Large intestine (tissue), 3 donors: ENCODE measurements around the gene SH2D4B. TPM values are rescaled to one million over a fixed set of nuclear protein-coding genes. Genes with fewer than 3 reads are reported as not detected.

ENCODE experiments used
- DNase-seq, 2 donors: peaks; one replicate each; pipeline versions ENCODE4 v3.0.0 to v3.0.0-alpha.2; 2013
- H3K27ac ChIP-seq: one replicate; pipeline ENCODE4 v1.5.1; 2013; ENCODE audit warnings: low read length
- H3K27me3 ChIP-seq: 2 replicates; pipeline ENCODE4 v1.6.1; 2013; ENCODE audit warnings: low read length; ENCODE audit not compliant: control insufficient read depth, insufficient read depth
- H3K36me3 ChIP-seq: 2 replicates; pipeline ENCODE4 v1.6.1; 2013; ENCODE audit warnings: low read length; ENCODE audit not compliant: control insufficient read depth, insufficient read depth
- H3K4me1 ChIP-seq: one replicate; pipeline ENCODE4 v1.6.1; 2013; ENCODE audit warnings: low read length; ENCODE audit not compliant: control insufficient read depth, insufficient read depth
- H3K4me3 ChIP-seq: one replicate; pipeline ENCODE4 v1.5.1; 2013; ENCODE audit warnings: low read length
- H3K9me3 ChIP-seq: one replicate; pipeline ENCODE4 v1.6.1; 2013; ENCODE audit warnings: mild to moderate bottlenecking, low read depth, low read length, moderate library complexity; ENCODE audit not compliant: control insufficient read depth
- WGBS: methylation state at CpG from one replicate; pipeline ENCODE4 v1.1.5; 2013; ENCODE audit warnings: low lambda C conversion rate; ENCODE audit not compliant: insufficient coverage; 5-methylcytosine and 5-hydroxymethylcytosine counted together
- polyA plus RNA-seq: library from polyadenylated mRNA; unstranded; fragments of 120-200 nt; gene quantifications from one replicate; pipeline ENCODE4 v1.2.1, GENCODE V29; 2013

Gene SH2D4B
- polyA plus RNA-seq, 1 donor, result 0.01 TPM

DNA sequence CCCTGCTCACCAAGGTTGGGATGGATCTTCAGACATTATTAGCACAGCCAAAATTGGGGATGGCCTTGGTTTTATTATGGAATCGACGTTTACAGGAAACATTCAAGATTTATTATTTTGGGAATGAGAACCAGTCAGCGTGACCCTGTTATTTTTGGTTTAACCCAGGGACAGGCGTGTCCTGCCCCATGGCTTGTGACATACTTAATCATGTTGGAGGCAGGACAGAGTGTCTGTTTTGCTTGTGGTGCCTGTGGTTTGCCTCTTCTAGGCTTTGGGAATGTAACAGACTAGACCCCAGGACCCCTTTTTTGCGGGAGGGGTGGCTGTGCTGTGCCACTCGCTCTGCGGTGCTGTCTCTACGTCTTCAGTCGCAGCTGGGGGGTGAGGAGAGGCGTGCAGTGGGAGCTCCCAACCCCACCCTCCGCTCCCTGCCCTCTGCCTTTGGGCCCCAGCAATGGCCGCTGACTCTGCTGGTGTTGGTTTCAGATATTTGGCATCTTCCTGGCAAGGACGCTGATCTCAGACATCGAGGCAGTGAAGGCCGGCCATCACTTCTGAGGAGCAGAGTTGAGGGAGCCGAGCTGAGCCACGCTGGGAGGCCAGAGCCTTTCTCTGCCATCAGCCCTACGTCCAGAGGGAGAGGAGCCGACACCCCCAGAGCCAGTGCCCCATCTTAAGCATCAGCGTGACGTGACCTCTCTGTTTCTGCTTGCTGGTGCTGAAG, 20.1 kb upstream of the SH2D4B start:
- Histone ChIP-seq H3K4me1 (no peaks in the 10 kb centered on the region), H3K27me3 (no peaks in the 10 kb centered on the region), H3K36me3 (peaks cover 84% of the 10 kb centered on the region), H3K9me3 (no peaks in the 10 kb centered on the region), H3K27ac (no peak overlapping the region), H3K4me3 (no peak overlapping the region)
- DNase-seq, result no peak
- no CpG with 5 or more reads among the region's 21 CpGs for WGBS

DNA sequence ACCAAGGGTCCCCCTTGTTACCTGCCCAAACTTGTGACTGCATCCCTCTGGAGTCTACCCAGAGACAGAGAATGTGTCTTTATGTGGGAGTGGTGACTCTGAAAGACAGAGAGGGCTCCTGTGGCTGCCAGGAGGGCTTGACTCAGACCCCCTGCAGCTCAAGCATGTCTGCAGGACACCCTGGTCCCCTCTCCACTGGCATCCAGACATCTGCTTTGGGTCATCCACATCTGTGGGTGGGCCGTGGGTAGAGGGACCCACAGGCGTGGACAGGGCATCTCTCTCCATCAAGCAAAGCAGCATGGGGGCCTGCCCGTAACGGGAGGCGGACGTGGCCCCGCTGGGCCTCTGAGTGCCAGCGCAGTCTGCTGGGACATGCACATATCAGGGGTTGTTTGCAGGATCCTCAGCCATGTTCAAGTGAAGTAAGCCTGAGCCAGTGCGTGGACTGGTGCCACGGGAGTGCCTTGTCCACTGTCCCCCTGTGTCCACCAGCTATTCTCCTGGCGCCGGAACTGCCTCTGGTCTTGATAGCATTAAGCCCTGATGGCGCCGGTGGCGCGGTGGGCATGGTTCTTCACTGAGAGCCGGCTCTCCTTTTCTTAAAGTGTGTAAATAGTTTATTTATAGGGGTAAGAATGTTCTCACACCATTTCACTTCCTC, 19.4 kb upstream of the SH2D4B start:
- no peak overlapping the region for H3K4me3 ChIP-seq
- H3K9me3 ChIP-seq, result no peaks in the 10 kb centered on the region
- no peaks in the 10 kb centered on the region for H3K27me3 ChIP-seq
- no peaks in the 10 kb centered on the region for H3K4me1 ChIP-seq
- H3K27ac ChIP-seq, result no peak overlapping the region
- H3K36me3 ChIP-seq, result peaks cover 77% of the 10 kb centered on the region
- WGBS, result no CpG with 5 or more reads among the region's 17 CpGs
- DNase-seq, result no peak

DNA sequence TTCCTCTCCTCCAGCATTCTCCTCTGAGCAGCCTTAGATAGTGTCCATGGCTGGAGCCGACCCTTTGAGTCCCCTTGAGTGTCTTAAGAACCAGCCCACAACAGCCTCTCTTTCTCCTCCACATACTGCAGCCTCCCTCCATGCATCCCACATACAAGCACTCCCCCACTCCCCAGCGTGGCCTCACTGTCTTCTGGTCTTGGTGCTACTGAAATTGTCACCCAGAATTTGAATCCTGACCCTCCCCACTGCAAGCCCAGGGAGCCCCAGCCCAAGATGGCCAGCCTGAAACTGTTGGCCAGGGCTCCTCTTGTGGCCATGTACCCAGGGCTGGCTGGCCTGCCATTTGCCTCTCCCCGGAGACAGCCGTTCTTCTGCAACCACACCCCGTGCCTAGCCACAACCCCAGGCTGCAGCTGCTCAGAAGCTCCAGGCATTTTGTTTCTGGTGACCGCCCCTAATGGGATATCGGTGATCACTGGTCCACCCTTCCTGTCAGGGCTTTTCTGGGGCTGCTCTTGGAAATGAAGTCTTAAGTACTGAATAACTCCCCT, 18.8 kb upstream of the SH2D4B start:
- no peak overlapping the region for H3K27ac ChIP-seq

DNA sequence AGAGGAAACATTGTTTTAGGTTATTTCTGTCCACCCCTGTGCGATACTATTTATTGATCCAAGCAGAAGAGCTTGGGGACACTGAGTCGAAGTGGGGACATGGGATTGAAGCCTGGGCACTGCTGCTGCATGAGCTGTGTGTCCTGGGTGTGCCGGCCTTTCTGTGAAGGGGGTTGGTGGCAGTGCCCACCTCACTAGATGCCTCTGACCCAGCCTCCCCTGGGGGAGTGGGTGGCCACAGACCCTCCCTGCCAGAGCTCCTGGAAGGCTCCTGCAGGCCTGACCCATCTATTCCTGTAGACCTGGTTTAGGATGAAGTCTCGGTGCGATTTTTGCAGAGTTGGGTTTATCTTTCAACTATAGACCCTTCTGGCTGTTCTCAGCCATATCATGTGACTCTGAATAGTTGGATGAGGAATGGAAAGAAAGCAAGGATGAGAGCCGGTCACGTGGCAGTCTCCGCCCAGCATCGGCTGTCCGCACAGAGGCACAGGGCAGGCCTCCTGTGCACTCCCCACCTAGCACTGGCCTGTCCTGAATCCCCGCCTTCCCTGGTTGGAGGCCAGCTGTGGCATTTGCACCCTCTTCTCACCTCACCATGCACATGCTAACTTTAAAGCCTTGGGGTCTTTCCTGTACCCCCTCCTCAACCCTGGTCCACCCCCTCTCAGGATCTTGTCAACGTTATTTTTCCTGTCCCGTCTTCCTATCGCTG, 17.6 kb upstream of the SH2D4B start:
- H3K36me3 ChIP-seq, result peaks cover 59% of the 10 kb centered on the region
- H3K27ac ChIP-seq, result no peak overlapping the region
- H3K4me1 ChIP-seq, result peaks cover 3% of the 10 kb centered on the region
- no peak for DNase-seq
- no peak overlapping the region for H3K4me3 ChIP-seq
- no peaks in the 10 kb centered on the region for H3K9me3 ChIP-seq
- no peaks in the 10 kb centered on the region for H3K27me3 ChIP-seq
- WGBS, result 81% methylated on average over 3 of the region's 14 CpGs

More for the DNA sequence above, 18.8 kb upstream of the SH2D4B start:
- WGBS, result no CpG with 5 or more reads among the region's 7 CpGs
- no peak overlapping the region for H3K4me3 ChIP-seq
- peaks cover 71% of the 10 kb centered on the region for H3K36me3 ChIP-seq
- DNase-seq, result no peak
- H3K4me1 ChIP-seq, result peaks cover under 1% of the 10 kb centered on the region
- H3K27me3 ChIP-seq, result no peaks in the 10 kb centered on the region
- H3K9me3 ChIP-seq, result no peaks in the 10 kb centered on the region

DNA sequence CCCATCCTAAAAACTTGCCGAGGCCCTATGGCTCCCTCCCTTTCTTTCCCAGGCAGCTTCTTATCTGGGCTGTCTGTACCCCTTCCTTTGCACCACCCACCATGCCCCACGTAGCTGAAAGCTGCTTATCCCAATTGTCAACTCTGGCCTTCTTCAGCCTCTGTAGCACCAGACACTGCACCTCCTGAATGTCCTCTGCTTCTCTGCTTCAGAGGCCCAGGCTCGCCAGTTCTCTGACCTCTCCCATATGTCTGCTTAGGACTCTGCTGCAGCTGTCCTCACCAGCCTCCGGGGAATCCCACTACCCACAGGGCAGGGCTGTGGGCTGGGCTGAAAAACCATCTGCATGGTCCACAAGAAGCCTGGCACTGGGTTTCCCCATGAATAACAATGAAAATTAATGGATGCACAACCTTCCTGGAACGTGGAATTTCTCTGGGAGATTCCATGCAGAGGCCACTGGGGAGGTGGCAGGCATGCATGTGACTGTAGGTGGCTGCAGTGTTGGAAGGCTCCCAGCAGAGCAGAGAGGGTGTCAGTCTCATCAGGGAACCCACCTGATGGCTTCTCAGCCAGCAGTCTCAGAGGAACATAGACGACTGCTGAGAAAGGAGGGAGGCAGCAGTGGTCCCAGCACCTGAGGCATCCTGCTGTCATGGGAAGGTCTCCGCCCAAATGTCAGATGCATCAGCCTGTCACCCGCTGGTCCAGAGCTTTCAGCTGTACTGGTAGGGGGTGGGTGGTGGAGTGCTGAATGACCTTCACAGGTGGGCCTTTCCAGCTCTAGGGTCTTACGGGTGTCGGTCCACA, 16.8 kb upstream of the SH2D4B start:
- WGBS, result 100% methylated on average over 1 of the region's 10 CpGs
- Histone ChIP-seq H3K9me3 (no peaks in the 10 kb centered on the region), H3K4me1 (peaks cover 3% of the 10 kb centered on the region), H3K27me3 (no peaks in the 10 kb centered on the region), H3K36me3 (peaks cover 52% of the 10 kb centered on the region), H3K27ac (no peak overlapping the region), H3K4me3 (no peak overlapping the region)
- DNase-seq, result no peak

DNA sequence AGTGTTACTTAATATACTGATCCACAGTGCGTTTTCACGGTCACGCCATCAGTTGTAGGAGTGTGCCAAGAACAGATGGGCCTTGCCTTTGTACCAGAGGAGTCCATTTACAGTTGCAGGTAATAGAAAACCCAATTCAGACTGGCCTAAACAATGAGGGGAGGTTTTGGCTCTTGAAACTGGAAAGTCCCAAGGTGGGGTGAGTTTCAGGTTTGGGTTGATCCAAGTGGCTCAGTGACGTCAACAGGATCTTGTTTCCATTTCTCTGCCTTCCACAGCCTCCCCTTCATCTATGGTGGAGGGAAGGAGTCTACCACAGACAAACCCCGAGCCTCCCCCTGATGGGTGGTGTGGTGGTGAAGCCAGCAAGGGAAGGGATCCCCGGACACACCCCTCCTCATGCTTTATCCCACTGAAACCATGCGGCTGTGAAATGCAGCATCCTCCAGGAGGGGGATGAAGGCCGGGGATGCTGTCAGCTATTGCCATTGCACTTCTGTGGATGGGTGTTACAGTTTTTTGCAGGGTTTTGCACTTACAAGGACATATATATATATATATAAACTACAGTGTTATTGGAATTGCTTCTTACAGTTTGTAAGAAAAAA, 14.8 kb upstream of the SH2D4B start:
- H3K4me3 ChIP-seq, result no peak overlapping the region
- WGBS, result no CpG with 5 or more reads among the region's 8 CpGs
- peaks cover 3% of the 10 kb centered on the region for H3K4me1 ChIP-seq
- DNase-seq, result no peak
- no peak overlapping the region for H3K27ac ChIP-seq
- H3K27me3 ChIP-seq, result no peaks in the 10 kb centered on the region
- H3K9me3 ChIP-seq, result no peaks in the 10 kb centered on the region
- H3K36me3 ChIP-seq, result peaks cover 34% of the 10 kb centered on the region

DNA sequence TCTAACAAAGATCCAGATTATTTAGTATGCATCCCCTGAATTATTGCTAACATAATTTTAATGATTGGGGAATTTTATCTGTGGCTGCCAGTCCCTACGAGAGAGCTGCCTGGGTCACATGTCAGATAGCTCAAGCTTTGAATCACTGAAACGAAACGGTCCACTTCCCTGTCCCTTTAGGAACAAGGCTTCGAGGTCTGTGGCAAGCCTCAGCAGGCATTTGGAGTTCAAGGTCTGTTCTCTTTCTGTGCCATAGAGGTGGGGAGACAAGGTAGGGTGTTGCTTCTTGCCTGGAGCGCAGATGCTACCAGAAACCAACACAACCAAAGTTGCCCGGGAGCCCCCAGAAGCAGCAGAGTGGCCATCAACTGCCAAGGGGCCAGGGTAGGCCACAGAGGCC, 13.9 kb upstream of the SH2D4B start:
- H3K4me1 ChIP-seq, result peaks cover 3% of the 10 kb centered on the region
- no peak overlapping the region for H3K27ac ChIP-seq
- no peaks in the 10 kb centered on the region for H3K27me3 ChIP-seq
- peaks cover 25% of the 10 kb centered on the region for H3K36me3 ChIP-seq
- no peak for DNase-seq
- H3K9me3 ChIP-seq, result no peaks in the 10 kb centered on the region
- WGBS, result no CpG with 5 or more reads among the region's 6 CpGs
- no peak overlapping the region for H3K4me3 ChIP-seq

DNA sequence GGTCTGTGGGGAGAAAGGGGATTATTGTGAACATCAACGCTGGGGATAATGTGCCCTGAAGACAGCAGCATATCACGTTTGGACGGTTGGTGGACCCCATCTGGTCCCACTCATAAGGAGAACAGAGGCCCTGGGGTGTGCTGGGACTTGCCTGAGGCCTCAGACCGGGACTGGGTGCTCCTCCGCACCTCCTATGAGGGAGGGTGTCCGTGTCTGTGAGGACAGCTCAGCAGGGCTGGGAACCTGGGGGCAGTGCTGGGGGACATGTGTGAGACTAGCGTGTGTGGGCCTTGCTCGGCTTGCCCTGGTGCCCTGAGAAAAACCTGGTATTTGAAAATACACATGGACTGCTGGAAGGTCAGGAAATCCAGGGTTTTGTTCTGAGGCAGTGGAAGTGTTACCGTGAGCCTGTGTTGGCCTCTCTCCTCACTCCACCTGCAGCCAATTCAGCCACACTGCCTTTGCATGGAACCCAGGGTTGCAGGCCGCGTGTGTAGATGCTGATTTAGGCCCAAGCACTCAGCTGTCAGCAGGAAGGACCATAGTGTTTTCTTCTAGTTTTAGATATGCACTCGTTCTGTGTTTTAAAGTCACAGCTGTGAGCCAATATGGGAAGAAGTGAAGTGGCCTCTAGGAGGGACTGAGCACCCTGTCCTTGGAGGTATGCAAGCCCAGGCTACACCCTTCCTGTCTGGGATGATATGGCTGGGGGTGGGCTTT, 13.4 kb upstream of the SH2D4B start:
- peaks cover 3% of the 10 kb centered on the region for H3K4me1 ChIP-seq
- peaks cover 19% of the 10 kb centered on the region for H3K36me3 ChIP-seq
- WGBS, result no CpG with 5 or more reads among the region's 12 CpGs
- H3K9me3 ChIP-seq, result no peaks in the 10 kb centered on the region
- DNase-seq, result no peak
- no peaks in the 10 kb centered on the region for H3K27me3 ChIP-seq
- no peak overlapping the region for H3K4me3 ChIP-seq
- H3K27ac ChIP-seq, result no peak overlapping the region

DNA sequence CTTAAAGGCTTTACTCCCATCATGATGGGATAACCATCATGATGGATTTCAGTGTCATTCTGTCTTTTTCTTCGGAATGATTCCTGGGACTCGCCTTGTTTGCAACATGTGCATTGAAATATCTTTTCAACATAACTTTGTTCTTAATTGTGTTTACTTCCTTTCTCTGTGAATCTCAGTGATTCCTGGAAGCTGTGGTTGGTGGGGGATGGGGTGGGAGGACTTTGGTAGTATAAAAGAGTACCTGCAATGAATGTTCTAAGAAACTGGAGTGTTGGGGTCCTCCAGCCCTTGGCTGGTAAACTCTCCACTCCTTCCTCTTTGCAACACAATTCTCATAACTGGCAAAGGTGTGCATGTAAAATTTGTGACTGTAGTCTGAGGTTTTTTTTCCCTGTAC, 11.5 kb upstream of the SH2D4B start:
- no peak overlapping the region for H3K27ac ChIP-seq
- no peak for DNase-seq
- peaks cover under 1% of the 10 kb centered on the region for H3K36me3 ChIP-seq
- H3K4me3 ChIP-seq, result no peak overlapping the region
- WGBS, result no CpG with 5 or more reads among the region's 2 CpGs
- H3K27me3 ChIP-seq, result no peaks in the 10 kb centered on the region
- peaks cover 3% of the 10 kb centered on the region for H3K4me1 ChIP-seq
- no peaks in the 10 kb centered on the region for H3K9me3 ChIP-seq
